Hematopoietic multipotent progenitor cell treated with erythropoietin and hydrocortisone succinate and interleukin-3 and kit ligand, for 17 days (in vitro differentiated cells): ENCODE results near the gene ZNF79.

Experiments used
- DNase-seq: peaks from one replicate; pipeline ENCODE4 v3.0.0-alpha.2; 2015; ENCODE audit warnings: low spot score

Gene ZNF79

GRCh38 chr9:127423934-127424675, at the start of gene ZNF79:
Gene ZNF79, plus strand, starts transcription at chr9:127424382. Its CDS starts 406 bp downstream, at chr9:127424788.
- DNase-seq: peak; percentile 95

- no peak for DNase-seq
Observed at GRCh38 chr9:127380479-127380878, 43.7 kb upstream of the ZNF79 start.

GRCh38 chr9:127382541-127382940, 41.6 kb upstream of the ZNF79 start:
- DNase-seq: no peak

GRCh38 chr9:127384016-127384730, 40.0 kb upstream of the ZNF79 start:
- DNase-seq: no peak

GRCh38 chr9:127384901-127385300, 39.3 kb upstream of the ZNF79 start:
- no peak for DNase-seq

- no peak for DNase-seq
Observed at GRCh38 chr9:127386249-127386648, 37.9 kb upstream of the ZNF79 start.

GRCh38 chr9:127386981-127387380, 37.2 kb upstream of the ZNF79 start:
- no peak for DNase-seq

GRCh38 chr9:127388037-127388855, 35.9 kb upstream of the ZNF79 start:
- no peak for DNase-seq

GRCh38 chr9:127388856-127389238, 35.3 kb upstream of the ZNF79 start:
- DNase-seq: no peak

- DNase-seq: no peak
Observed at GRCh38 chr9:127389381-127390247, 34.6 kb upstream of the ZNF79 start.

GRCh38 chr9:127390248-127390545, 34.0 kb upstream of the ZNF79 start:
- DNase-seq: no peak

GRCh38 chr9:127390563-127390962, 33.6 kb upstream of the ZNF79 start:
- no peak for DNase-seq

GRCh38 chr9:127392166-127392565, 32.0 kb upstream of the ZNF79 start:
- no peak for DNase-seq

- DNase-seq: no peak
Observed at GRCh38 chr9:127392976-127393375, 31.2 kb upstream of the ZNF79 start.

GRCh38 chr9:127393645-127394044, 30.5 kb upstream of the ZNF79 start:
- no peak for DNase-seq

- DNase-seq: no peak
Observed at GRCh38 chr9:127395497-127396252, 28.5 kb upstream of the ZNF79 start.

- no peak for DNase-seq
Observed at GRCh38 chr9:127396253-127396807, 27.9 kb upstream of the ZNF79 start.

GRCh38 chr9:127396808-127397645, 27.2 kb upstream of the ZNF79 start, which contains the start of gene SLC2A8:
Gene SLC2A8, plus strand, starts transcription at chr9:127397169. Its CDS starts 62 bp downstream, at chr9:127397231.
- peak; percentile 96 for DNase-seq

GRCh38 chr9:127397646-127398274, 26.4 kb upstream of the ZNF79 start:
- no peak for DNase-seq
